H1 (cell line): ENCODE results near the gene PTPN13. TPM values are rescaled to one million over a fixed set of nuclear protein-coding genes. Genes with fewer than 3 reads are reported as not detected.

Experiments used
- CBX5 ChIP-seq: fragments of 300-800, 300-1000 bp; sonication (generic); IDR thresholded peaks from 2 replicates; pipeline ENCODE4 v1.7.1; 2016; ENCODE audit warnings: antibody characterized with exemption, low read length, low read depth
- RAD21 ChIP-seq, 2 experiments: IDR thresholded peaks in 1 of 2; conservative IDR thresholded peaks in 1 of 2; 2 replicates each; pipeline ENCODE4 v1.6.1; 2011; ENCODE audit warnings: low read depth in 2 of 2, low read length in 2 of 2, improper control_type of control experiment in 1 of 2, inconsistent platforms in 1 of 2, mild to moderate bottlenecking in 1 of 2, moderate library complexity in 1 of 2
- polyA plus RNA-seq, 7 experiments: library from polyadenylated mRNA; depleted of rRNA in 3 of 7; stranded (reverse) in 5 of 7; unstranded in 2 of 7; fragments of >200 nt in 5 of 7; fragments of 200-250 nt in 2 of 7; gene quantifications; 1 replicate in 5 of 7; 2 replicates in 1 of 7; 4 replicates in 1 of 7; pipeline versions ENCODE4 v1.2.1 to v1.2.3, GENCODE V29; 2011 to 2013; ENCODE audit warnings: missing spikeins in 2 of 7, mixed read lengths in 2 of 7
- total RNA-seq: library from RNA; stranded (reverse); fragmentation: NEBNext Ultra II Directional; extraction: Animal tissue kit (Norgen Biotek cat#: 25700); gene quantifications from 2 replicates; pipeline ENCODE4 v1.2.1, GENCODE V29; 2021

Gene PTPN13
- total and polyA plus RNA-seq, 2 of the 8 experiments (the other 6 are each of a cell fraction or from before 2014, with no cell fraction given), result 12.7 to 57.9 TPM

DNA sequence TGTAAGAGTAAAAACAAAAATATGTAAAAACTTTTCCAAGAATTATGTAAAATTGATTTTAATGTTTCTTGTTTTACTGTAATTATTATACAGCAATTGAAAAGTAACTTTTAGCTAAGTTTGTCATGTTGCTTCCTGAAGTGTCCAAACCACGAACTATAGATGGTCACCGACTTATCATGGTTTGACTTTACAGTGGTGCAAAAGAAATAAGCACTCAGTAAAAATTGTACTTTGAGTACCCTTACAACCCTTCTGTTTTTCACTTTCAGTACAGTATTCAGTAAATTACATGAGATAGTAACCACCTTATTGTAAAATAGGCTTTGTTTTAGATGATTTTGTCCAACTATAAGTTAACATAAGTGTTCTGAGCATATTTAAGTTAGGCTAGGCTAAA, 161.3 kb downstream of the PTPN13 start (continued):
- TF ChIP-seq RAD21 (IDR thresholded peaks at IDR 0.05 in 1 of 2, conservative IDR thresholded peaks at IDR 0.05 in 1 of 2; ENCODE audit: low read depth in 2 of 2, low read length in 2 of 2) (no peak), CBX5 (no peak)
